GM10248 (cell line): ENCODE results near the gene KRTAP1-4.

Source experiments
- CTCF ChIA-PET: fragments of 300-600 bp; sonication (Branson Sonifier 250); formaldehyde crosslinking; extraction: SDS; loops from one replicate; lab custom pipeline; 2021; ENCODE audit warnings: antibody characterized with exemption; lab: Yijun Ruan, JAX
- POLR2A ChIA-PET: fragments of 350-650 bp; sonication (Branson Sonifier 250); formaldehyde crosslinking; extraction: SDS; loops from one replicate; lab custom pipeline; 2020; ENCODE audit warnings: antibody characterized with exemption; lab: Yijun Ruan, JAX
- DNase-seq: peaks from one replicate; pipeline ENCODE4 v3.0.0; 2012; ENCODE audit errors: extremely low spot score
- TF ChIP-seq, protein P1 (sequence below): IDR thresholded peaks from 2 replicates; pipeline ENCODE4 v1.5.1; 2012; ENCODE audit warnings: mild to moderate bottlenecking, low read depth; ENCODE audit errors: extremely low read depth, missing control alignments, control extremely low read depth

Gene KRTAP1-4

GRCh38 chr17:41012326-41013120 is 17.5 kb downstream of the KRTAP1-4 start:
- ChIA-PET CTCF (no interaction called here), POLR2A (no interaction called here)
- TF ChIP-seq, protein P1, sequence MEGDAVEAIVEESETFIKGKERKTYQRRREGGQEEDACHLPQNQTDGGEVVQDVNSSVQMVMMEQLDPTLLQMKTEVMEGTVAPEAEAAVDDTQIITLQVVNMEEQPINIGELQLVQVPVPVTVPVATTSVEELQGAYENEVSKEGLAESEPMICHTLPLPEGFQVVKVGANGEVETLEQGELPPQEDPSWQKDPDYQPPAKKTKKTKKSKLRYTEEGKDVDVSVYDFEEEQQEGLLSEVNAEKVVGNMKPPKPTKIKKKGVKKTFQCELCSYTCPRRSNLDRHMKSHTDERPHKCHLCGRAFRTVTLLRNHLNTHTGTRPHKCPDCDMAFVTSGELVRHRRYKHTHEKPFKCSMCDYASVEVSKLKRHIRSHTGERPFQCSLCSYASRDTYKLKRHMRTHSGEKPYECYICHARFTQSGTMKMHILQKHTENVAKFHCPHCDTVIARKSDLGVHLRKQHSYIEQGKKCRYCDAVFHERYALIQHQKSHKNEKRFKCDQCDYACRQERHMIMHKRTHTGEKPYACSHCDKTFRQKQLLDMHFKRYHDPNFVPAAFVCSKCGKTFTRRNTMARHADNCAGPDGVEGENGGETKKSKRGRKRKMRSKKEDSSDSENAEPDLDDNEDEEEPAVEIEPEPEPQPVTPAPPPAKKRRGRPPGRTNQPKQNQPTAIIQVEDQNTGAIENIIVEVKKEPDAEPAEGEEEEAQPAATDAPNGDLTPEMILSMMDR = no peak
- DNase-seq = no peak

DNA sequence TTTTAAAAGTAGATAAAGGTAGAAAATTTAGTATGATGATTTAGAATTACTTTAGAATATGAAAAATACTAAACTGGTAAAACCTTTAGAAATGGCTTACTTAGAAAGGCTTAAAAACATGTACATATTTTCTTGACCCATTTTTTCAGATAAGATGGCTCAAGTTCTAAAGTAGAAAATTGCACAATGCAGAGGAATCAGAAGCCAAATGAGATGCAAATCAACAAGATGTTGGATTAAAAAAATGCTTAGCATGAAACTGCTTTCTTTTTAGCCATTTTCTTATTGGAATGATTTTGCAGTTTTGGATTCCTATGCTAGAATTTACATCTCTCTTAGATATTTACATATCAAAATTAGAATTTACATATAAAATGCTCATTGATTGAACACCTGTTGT is 19.6 kb downstream of the KRTAP1-4 start:
- ChIA-PET CTCF (no interaction called here), POLR2A (no interaction called here)
- no peak for DNase-seq
- TF ChIP-seq, protein P1 = no peak

DNA sequence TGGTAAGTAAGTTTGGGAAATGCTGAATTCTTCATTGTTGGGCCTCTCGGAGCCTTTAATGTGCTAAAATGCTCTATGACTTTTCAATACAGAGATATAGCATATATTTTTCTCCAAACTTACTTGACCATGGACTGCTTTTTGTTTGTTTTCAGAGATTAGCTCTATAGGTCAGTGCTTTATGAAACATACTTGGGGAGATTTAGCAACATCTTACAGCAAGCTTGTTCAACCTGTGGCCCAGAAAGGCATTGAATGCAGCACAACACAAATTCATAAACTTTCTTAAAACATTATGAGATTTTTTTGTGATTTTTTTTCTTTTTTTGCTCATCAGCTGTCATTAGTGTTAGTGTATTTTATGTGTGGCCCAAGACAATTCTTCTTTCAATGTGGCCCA is 20.1 kb downstream of the KRTAP1-4 start:
- TF ChIP-seq, protein P1 = no peak
- DNase-seq = no peak
- CTCF ChIA-PET = no interaction called here
- POLR2A ChIA-PET = no interaction called here

DNA sequence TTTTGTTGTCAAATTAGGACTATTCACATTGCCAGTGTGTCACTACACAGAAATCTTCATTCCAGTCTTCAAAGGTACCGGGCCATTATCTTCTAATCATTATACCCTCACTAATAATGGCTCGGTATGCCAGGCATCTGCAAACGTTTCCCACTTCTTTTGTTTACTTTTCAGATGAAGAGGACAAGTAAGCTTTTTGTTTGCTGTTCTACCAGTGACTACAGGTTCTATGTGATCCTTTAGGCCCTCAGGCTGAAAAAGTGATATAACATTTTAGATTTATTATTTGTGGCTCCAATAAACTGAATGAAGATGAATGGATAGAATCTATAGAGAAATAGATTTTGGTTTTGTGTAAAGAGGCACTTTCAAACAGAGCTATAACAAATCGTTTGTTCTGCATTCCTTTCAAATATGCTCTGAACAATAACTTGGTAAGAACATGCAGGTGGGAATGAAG is 20.7 kb downstream of the KRTAP1-4 start:
- ChIA-PET POLR2A (no interaction called here), CTCF (no interaction called here)
- TF ChIP-seq, protein P1 = no peak
- no peak for DNase-seq

GRCh38 chr17:41008811-41009210 is 21.2 kb downstream of the KRTAP1-4 start, which contains the start of gene KRTAP3-1:
KRTAP3-1 (minus strand) TSS chr17:41009128; CDS start chr17:41009074, 54 bp downstream.
- ChIA-PET POLR2A (no interaction called here), CTCF (no interaction called here)
- DNase-seq = no peak
- TF ChIP-seq, protein P1 = no peak

GRCh38 chr17:41004397-41004796 is 25.6 kb downstream of the KRTAP1-4 start:
- ChIA-PET POLR2A (no interaction called here), CTCF (no interaction called here)
- TF ChIP-seq, protein P1 = no peak
- DNase-seq = no peak
